ENCODE measurements around the gene PTPRD.

Gene PTPRD

GRCh38 chr9:8643896-8644295, 1968.9 kb downstream of the PTPRD start:
- DNase-seq (ENCODE audit: low read depth) = no peak

- DNase-seq (ENCODE audit: low read depth) = no peak
Observed at GRCh38 chr9:8643464-8643863, 1969.3 kb downstream of the PTPRD start.

GRCh38 chr9:8640761-8641160, 1972.0 kb downstream of the PTPRD start:
- DNase-seq (ENCODE audit: low read depth) = no peak

- DNase-seq (ENCODE audit: low read depth) = no peak
Observed at GRCh38 chr9:8637626-8638025, 1975.2 kb downstream of the PTPRD start.

GRCh38 chr9:8633784-8634183, 1979.0 kb downstream of the PTPRD start:
- no peak for DNase-seq (ENCODE audit: low read depth)

- DNase-seq (ENCODE audit: low read depth) = no peak
Observed at GRCh38 chr9:8632493-8632892, 1980.3 kb downstream of the PTPRD start.

- no peak for DNase-seq (ENCODE audit: low read depth)
Observed at GRCh38 chr9:8628791-8629190, 1984.0 kb downstream of the PTPRD start.

- no peak for DNase-seq (ENCODE audit: low read depth)
Observed at GRCh38 chr9:8627976-8628679, 1984.7 kb downstream of the PTPRD start.

GRCh38 chr9:8622871-8623270, 1989.9 kb downstream of the PTPRD start:
- no peak for DNase-seq (ENCODE audit: low read depth)

- DNase-seq (ENCODE audit: low read depth) = no peak
Observed at GRCh38 chr9:8622222-8622802, 1990.5 kb downstream of the PTPRD start.

GRCh38 chr9:8621416-8621815, 1991.4 kb downstream of the PTPRD start:
- DNase-seq (ENCODE audit: low read depth) = no peak

- DNase-seq (ENCODE audit: low read depth) = no peak
Observed at GRCh38 chr9:8616414-8616813, 1996.4 kb downstream of the PTPRD start.

GRCh38 chr9:8614926-8615440, 1997.8 kb downstream of the PTPRD start:
- DNase-seq (ENCODE audit: low read depth) = no peak

- DNase-seq (ENCODE audit: low read depth) = no peak
Observed at GRCh38 chr9:8613346-8613825, 1999.4 kb downstream of the PTPRD start.

- DNase-seq (ENCODE audit: low read depth) = no peak
Observed at GRCh38 chr9:8611153-8611552, 2001.6 kb downstream of the PTPRD start.

GRCh38 chr9:8610256-8610655, 2002.5 kb downstream of the PTPRD start:
- DNase-seq (ENCODE audit: low read depth) = no peak

GRCh38 chr9:8605096-8605495, 2007.7 kb downstream of the PTPRD start:
- no peak for DNase-seq (ENCODE audit: low read depth)

GRCh38 chr9:8604201-8604600, 2008.6 kb downstream of the PTPRD start:
- no peak for DNase-seq (ENCODE audit: low read depth)

GRCh38 chr9:8600914-8601680, 2011.7 kb downstream of the PTPRD start:
- DNase-seq (ENCODE audit: low read depth) = no peak

- no peak for DNase-seq (ENCODE audit: low read depth)
Observed at GRCh38 chr9:8599937-8600336, 2012.9 kb downstream of the PTPRD start.

GRCh38 chr9:8589476-8589875, 2023.3 kb downstream of the PTPRD start:
- no peak for DNase-seq (ENCODE audit: low read depth)

GRCh38 chr9:8585036-8585435, 2027.8 kb downstream of the PTPRD start:
- DNase-seq (ENCODE audit: low read depth) = no peak

GRCh38 chr9:8579661-8580060, 2033.1 kb downstream of the PTPRD start:
- DNase-seq (ENCODE audit: low read depth) = no peak

All from GM04504 (cell line).